H9 (cell line): ENCODE data around the gene SP6. TPM values are rescaled to one million over a fixed set of nuclear protein-coding genes. Genes with fewer than 3 reads are reported as not detected.

Experiments
- DNase-seq: peaks from one replicate; pipeline ENCODE4 v3.0.0-alpha.2; 2017
- H2AFZ ChIP-seq: one replicate; pipeline ENCODE4 v1.6.1; 2013; ENCODE audit warnings: mild to moderate bottlenecking, low read length, control low read depth, moderate library complexity
- H2AK5ac ChIP-seq: 2 replicates; pipeline ENCODE4 v1.6.1; 2013; ENCODE audit warnings: low read length, control low read depth, mixed read lengths; ENCODE audit not compliant: insufficient read length
- H2BK120ac ChIP-seq: one replicate; pipeline ENCODE4 v1.6.1; 2013; ENCODE audit warnings: low read depth, mild to moderate bottlenecking, low read length, control low read depth, inconsistent platforms; ENCODE audit not compliant: poor library complexity, severe bottlenecking
- H2BK12ac ChIP-seq: 2 replicates; pipeline ENCODE4 v1.6.1; 2013; ENCODE audit warnings: low read length, control low read depth, mixed read lengths, low read depth; ENCODE audit not compliant: insufficient read length
- H2BK15ac ChIP-seq: 2 replicates; pipeline ENCODE4 v1.6.1; 2013; ENCODE audit warnings: low read depth, low read length, control low read depth
- H2BK20ac ChIP-seq: one replicate; pipeline ENCODE4 v1.6.1; 2013; ENCODE audit warnings: low read depth, mild to moderate bottlenecking, low read length, control low read depth, inconsistent platforms; ENCODE audit not compliant: poor library complexity, severe bottlenecking
- H2BK5ac ChIP-seq: 2 replicates; pipeline ENCODE4 v1.6.1; 2013; ENCODE audit warnings: low read length, control low read depth, mixed read lengths; ENCODE audit not compliant: insufficient read length
- H3K14ac ChIP-seq: 2 replicates; pipeline ENCODE4 v1.6.1; 2013; ENCODE audit warnings: low read length, control low read depth; ENCODE audit not compliant: insufficient read depth
- H3K18ac ChIP-seq: 2 replicates; pipeline ENCODE4 v1.6.1; 2013; ENCODE audit warnings: low read depth, mild to moderate bottlenecking, mixed read lengths, low read length, control low read depth; ENCODE audit not compliant: insufficient read length
- H3K23ac ChIP-seq: 2 replicates; pipeline ENCODE4 v1.6.1; 2013; ENCODE audit warnings: low read length, control low read depth, mixed read lengths, low read depth; ENCODE audit not compliant: insufficient read length
- H3K23me2 ChIP-seq: 2 replicates; pipeline ENCODE4 v1.6.1; 2013; ENCODE audit warnings: low read depth, mild to moderate bottlenecking, mixed read lengths, low read length, control low read depth; ENCODE audit not compliant: insufficient read length, poor library complexity, severe bottlenecking
- H3K27ac ChIP-seq: 2 replicates; pipeline ENCODE4 v1.5.1; 2013; ENCODE audit warnings: low read length, control low read depth, mixed read lengths, low read depth; ENCODE audit not compliant: insufficient read length
- H3K27me3 ChIP-seq: 2 replicates; pipeline ENCODE4 v1.6.1; 2013; ENCODE audit warnings: low read length, control low read depth, inconsistent platforms; ENCODE audit not compliant: insufficient read depth
- H3K4ac ChIP-seq: 2 replicates; pipeline ENCODE4 v1.6.1; 2013; ENCODE audit warnings: low read depth, mild to moderate bottlenecking, control low read depth, inconsistent platforms, low read length, moderate library complexity
- H3K4me1 ChIP-seq: 2 replicates; pipeline ENCODE4 v1.6.1; 2013; ENCODE audit warnings: low read length, control low read depth, inconsistent platforms; ENCODE audit not compliant: insufficient read depth
- H3K4me2 ChIP-seq: 2 replicates; pipeline ENCODE4 v1.6.1; 2013; ENCODE audit warnings: low read length, control low read depth, mixed read lengths; ENCODE audit not compliant: insufficient read length, insufficient read depth
- H3K56ac ChIP-seq: 2 replicates; pipeline ENCODE4 v1.6.1; 2013; ENCODE audit warnings: low read depth, mild to moderate bottlenecking, mixed read lengths, low read length, control low read depth; ENCODE audit not compliant: insufficient read length
- H3K79me1 ChIP-seq: 2 replicates; pipeline ENCODE4 v1.6.1; 2013; ENCODE audit warnings: low read depth, mild to moderate bottlenecking, moderate library complexity, low read length, control low read depth, inconsistent platforms; ENCODE audit not compliant: insufficient read depth, poor library complexity, severe bottlenecking
- H3K79me2 ChIP-seq: 2 replicates; pipeline ENCODE4 v1.6.1; 2013; ENCODE audit warnings: low read length, control low read depth, inconsistent platforms; ENCODE audit not compliant: insufficient read depth
- H3K9ac ChIP-seq: 2 replicates; pipeline ENCODE4 v1.6.1; 2013; ENCODE audit warnings: low read length, control low read depth, mixed read lengths; ENCODE audit not compliant: insufficient read length; ENCODE audit errors: extremely low read depth
- H3K9me3 ChIP-seq: one replicate; pipeline ENCODE4 v1.6.1; 2013; ENCODE audit warnings: low read depth, low read length, inconsistent platforms; ENCODE audit not compliant: control insufficient read depth
- H3T11ph ChIP-seq: one replicate; pipeline ENCODE4 v1.6.1; 2013; ENCODE audit warnings: mild to moderate bottlenecking, low read length, control low read depth, inconsistent platforms
- H4K20me1 ChIP-seq: one replicate; pipeline ENCODE4 v1.6.1; 2013; ENCODE audit not compliant: control insufficient read depth, insufficient read length, insufficient read depth
- H4K5ac ChIP-seq: 2 replicates; pipeline ENCODE4 v1.6.1; 2013; ENCODE audit warnings: low read depth, mild to moderate bottlenecking, mixed read lengths, low read length, control low read depth; ENCODE audit not compliant: insufficient read length
- H4K8ac ChIP-seq: replicated peaks from 2 replicates; pipeline ENCODE4 v1.6.1; 2013; ENCODE audit warnings: low read length, control low read depth, mixed read lengths, low read depth; ENCODE audit not compliant: insufficient read length
- H4K91ac ChIP-seq: 2 replicates; pipeline ENCODE4 v1.6.1; 2013; ENCODE audit warnings: low read depth, mild to moderate bottlenecking, moderate library complexity, mixed read lengths, low read length, control low read depth; ENCODE audit not compliant: insufficient read length
- H3K27ac Mint-ChIP-seq, 3 experiments: 2 replicates in 2 of 3; 3 replicates in 1 of 3; pipeline ENCODE4 v1.8.0; 2020 to 2021; ENCODE audit warnings: mixed read lengths in 3 of 3, mild to moderate bottlenecking in 1 of 3, moderate library complexity in 1 of 3
- H3K27me3 Mint-ChIP-seq: 2 replicates; pipeline ENCODE4 v1.8.0; 2021; ENCODE audit warnings: low read depth, mild to moderate bottlenecking, moderate library complexity, mixed read lengths
- H3K36me3 Mint-ChIP-seq, 3 experiments: 2 replicates in 2 of 3; 3 replicates in 1 of 3; pipeline ENCODE4 v1.8.0; 2020 to 2021; ENCODE audit warnings: low read depth in 3 of 3, mixed read lengths in 3 of 3; ENCODE audit not compliant: insufficient read depth in 1 of 3
- H3K4me1 Mint-ChIP-seq, 2 experiments: 2 replicates each; pipeline ENCODE4 v1.8.0; 2020; ENCODE audit warnings: mixed read lengths in 2 of 2
- H3K4me3 Mint-ChIP-seq, 2 experiments: 2 replicates in 1 of 2; 3 replicates in 1 of 2; pipeline ENCODE4 v1.8.0; 2020 to 2021; ENCODE audit warnings: mild to moderate bottlenecking in 2 of 2, mixed read lengths in 2 of 2, moderate library complexity in 1 of 2
- H3K9me3 Mint-ChIP-seq, 2 experiments: 2 replicates in 1 of 2; 3 replicates in 1 of 2; pipeline ENCODE4 v1.8.0; 2020; ENCODE audit warnings: mild to moderate bottlenecking in 2 of 2, mixed read lengths in 2 of 2, moderate library complexity in 1 of 2
- WGBS: extraction: QIAGEN DNeasy Blood & Tissue Kit; methylation state at CpG from one replicate; pipeline ENCODE4 v1.1.7; 2013; ENCODE audit warnings: missing lambda C conversion rate, low lambda C conversion rate, mixed read lengths; ENCODE audit not compliant: insufficient read length; ENCODE audit errors: extremely low coverage; 5-methylcytosine and 5-hydroxymethylcytosine counted together
- total RNA-seq: library from RNA; stranded (reverse); gene quantifications from 2 replicates; pipeline ENCODE4 v1.2.1, GENCODE V29; 2021
- TF ChIP-seq, protein P1 (sequence below): fragments of 200-600 bp; sonication (generic); conservative IDR thresholded peaks from 3 replicates; pipeline ENCODE4 v1.8.0; 2021; ENCODE audit warnings: antibody characterized with exemption, mild to moderate bottlenecking

SP6 gene
- total RNA-seq, 1 experiment from 2014 or later = 0.90 TPM

DNA sequence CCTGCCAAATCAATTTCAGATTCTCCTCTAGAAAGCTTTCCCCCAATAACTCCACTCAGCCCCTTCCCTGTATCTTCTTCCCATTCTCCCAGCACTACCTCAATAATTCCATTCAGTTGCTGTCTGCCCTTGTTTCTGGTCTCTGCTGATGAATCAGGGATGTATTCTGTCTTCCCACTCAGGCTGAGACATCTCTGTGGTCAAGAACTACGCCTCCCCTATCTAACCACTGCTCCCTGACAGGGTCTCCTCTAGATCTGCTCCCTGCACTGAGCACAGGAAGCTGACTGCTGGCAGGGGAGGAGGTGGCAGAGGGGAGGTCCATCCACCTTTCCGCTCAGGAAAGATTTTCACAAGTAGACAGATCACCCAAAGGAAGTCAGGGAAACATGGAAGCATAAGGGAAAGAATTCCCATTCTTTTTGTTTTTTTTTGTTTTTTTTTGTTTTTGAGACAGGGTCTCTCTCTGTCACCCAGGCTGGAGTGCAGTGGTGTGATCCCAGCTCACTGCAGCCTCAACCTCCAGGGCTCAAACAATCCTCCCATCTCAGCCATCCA, 28.1 kb upstream of the SP6 start:
- Mint-ChIP-seq H3K36me3 (no peaks in the 10 kb centered on the region), H3K27ac (no peak overlapping the region), H3K4me3 (no peak overlapping the region), H3K27me3 (peaks cover 51% of the 10 kb centered on the region), H3K4me1 (peaks cover 29 to 40% of the 10 kb centered on the region in 2 experiments), H3K9me3 (no peaks in the 10 kb centered on the region)
- no peaks in the 10 kb centered on the region for H3K79me2 ChIP-seq
- no peak overlapping the region for H3T11ph ChIP-seq
- no peak overlapping the region for H3K56ac ChIP-seq
- H3K14ac ChIP-seq = no peak overlapping the region
- no peak overlapping the region for H3K18ac ChIP-seq
- no peak overlapping the region for H4K8ac ChIP-seq
- H3K23me2 ChIP-seq = no peaks in the 10 kb centered on the region
- TF ChIP-seq, protein P1, sequence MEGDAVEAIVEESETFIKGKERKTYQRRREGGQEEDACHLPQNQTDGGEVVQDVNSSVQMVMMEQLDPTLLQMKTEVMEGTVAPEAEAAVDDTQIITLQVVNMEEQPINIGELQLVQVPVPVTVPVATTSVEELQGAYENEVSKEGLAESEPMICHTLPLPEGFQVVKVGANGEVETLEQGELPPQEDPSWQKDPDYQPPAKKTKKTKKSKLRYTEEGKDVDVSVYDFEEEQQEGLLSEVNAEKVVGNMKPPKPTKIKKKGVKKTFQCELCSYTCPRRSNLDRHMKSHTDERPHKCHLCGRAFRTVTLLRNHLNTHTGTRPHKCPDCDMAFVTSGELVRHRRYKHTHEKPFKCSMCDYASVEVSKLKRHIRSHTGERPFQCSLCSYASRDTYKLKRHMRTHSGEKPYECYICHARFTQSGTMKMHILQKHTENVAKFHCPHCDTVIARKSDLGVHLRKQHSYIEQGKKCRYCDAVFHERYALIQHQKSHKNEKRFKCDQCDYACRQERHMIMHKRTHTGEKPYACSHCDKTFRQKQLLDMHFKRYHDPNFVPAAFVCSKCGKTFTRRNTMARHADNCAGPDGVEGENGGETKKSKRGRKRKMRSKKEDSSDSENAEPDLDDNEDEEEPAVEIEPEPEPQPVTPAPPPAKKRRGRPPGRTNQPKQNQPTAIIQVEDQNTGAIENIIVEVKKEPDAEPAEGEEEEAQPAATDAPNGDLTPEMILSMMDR = no peak
- H3K79me1 ChIP-seq = no peaks in the 10 kb centered on the region
- no peak overlapping the region for H2BK20ac ChIP-seq
- no peaks in the 10 kb centered on the region for H4K20me1 ChIP-seq
- H3K4ac ChIP-seq = no peak overlapping the region
- H4K5ac ChIP-seq = no peak overlapping the region
- WGBS = no CpG with 5 or more reads among the region's 2 CpGs
- no peak overlapping the region for H2BK12ac ChIP-seq
- H3K23ac ChIP-seq = no peak overlapping the region
- no peaks in the 10 kb centered on the region; the same call in 1 of the 2 replicates for H3K27me3 ChIP-seq
- H3K9ac ChIP-seq = no peak overlapping the region
- no peak overlapping the region for H3K4me2 ChIP-seq
- H2AFZ ChIP-seq = no peak overlapping the region
- H2BK120ac ChIP-seq = no peak overlapping the region
- peak; percentile 29 for DNase-seq
- H3K27ac ChIP-seq = no peak overlapping the region
- no peaks in the 10 kb centered on the region for H3K9me3 ChIP-seq
- H2AK5ac ChIP-seq = no peak overlapping the region
- H4K91ac ChIP-seq = no peak overlapping the region
- peaks cover 7% of the 10 kb centered on the region; the same call in 1 of the 2 replicates for H3K4me1 ChIP-seq
- no peak overlapping the region for H2BK5ac ChIP-seq
- H2BK15ac ChIP-seq = no peak overlapping the region
